OCI-LY1 (cell line): Measurements from ENCODE around the gene ARHGAP10.

Experiments used
- H2AFZ ChIP-seq: fragments of 200-600 bp; sonication (generic), shearing (Covaris generic); 2 replicates; pipeline ENCODE4 v1.6.0; 2014; ENCODE audit warnings: antibody characterized with exemption, mild to moderate bottlenecking, low read length
- H3F3A ChIP-seq: fragments of 200-600 bp; sonication (generic), shearing (Covaris generic); 2 replicates; pipeline ENCODE4 v1.6.0; 2014; ENCODE audit warnings: mild to moderate bottlenecking, antibody characterized with exemption, low read length, moderate library complexity; ENCODE audit not compliant: insufficient read depth
- H3K27ac ChIP-seq: fragments of 200-600 bp; sonication (generic); 2 replicates; pipeline ENCODE4 v1.5.1; 2014; ENCODE audit warnings: low read length, mixed run types, mild to moderate bottlenecking, low read depth; ENCODE audit not compliant: poor library complexity, severe bottlenecking
- H3K27me3 ChIP-seq: fragments of 200-600 bp; sonication (generic); 2 replicates; pipeline ENCODE4 v1.6.0; 2014; ENCODE audit warnings: antibody characterized with exemption, mild to moderate bottlenecking, low read length, moderate library complexity; ENCODE audit not compliant: insufficient read depth
- H3K36me3 ChIP-seq: fragments of 200-600 bp; sonication (generic); 2 replicates; pipeline ENCODE4 v1.6.1; 2014; ENCODE audit warnings: mild to moderate bottlenecking, antibody characterized with exemption, low read length, moderate library complexity, mixed read lengths; ENCODE audit not compliant: insufficient read depth
- H3K4me1 ChIP-seq: fragments of 200-600 bp; sonication (generic); 2 replicates; pipeline ENCODE4 v1.5.1; 2014; ENCODE audit warnings: mild to moderate bottlenecking, low read length, moderate library complexity; ENCODE audit not compliant: insufficient read depth, severe bottlenecking
- H3K4me2 ChIP-seq: fragments of 200-600 bp; sonication (generic), shearing (Covaris generic); 2 replicates; pipeline ENCODE4 v1.6.1; 2014; ENCODE audit warnings: low read length
- H3K4me3 ChIP-seq: fragments of 200-600 bp; sonication (generic); 2 replicates; pipeline ENCODE4 v1.5.1; 2014; ENCODE audit warnings: low read length, low read depth, mild to moderate bottlenecking, mixed read lengths; ENCODE audit not compliant: poor library complexity, severe bottlenecking
- H3K79me2 ChIP-seq: fragments of 200-600 bp; shearing (Covaris generic); 2 replicates; pipeline ENCODE4 v1.6.1; 2016; ENCODE audit warnings: mixed run types, low read length, mixed read lengths; ENCODE audit not compliant: insufficient read depth
- H3K9ac ChIP-seq: fragments of 200-600 bp; sonication (generic), shearing (Covaris generic); 2 replicates; pipeline ENCODE4 v1.6.1; 2014; ENCODE audit warnings: mild to moderate bottlenecking, low read length, mixed read lengths
- H3K9me2 ChIP-seq: fragments of 200-600 bp; sonication (generic), shearing (Covaris generic); 2 replicates; pipeline ENCODE4 v1.6.1; 2014; ENCODE audit warnings: low read depth, mild to moderate bottlenecking, low read length, mixed read lengths
- H3K9me3 ChIP-seq: fragments of 200-600 bp; shearing (Covaris generic); 2 replicates; pipeline ENCODE4 v1.6.1; 2014; ENCODE audit warnings: low read length, mixed read lengths
- H4K20me1 ChIP-seq: fragments of 200-600 bp; sonication (generic), shearing (Covaris generic); 2 replicates; pipeline ENCODE4 v1.6.0; 2016; ENCODE audit warnings: mild to moderate bottlenecking, low read length; ENCODE audit not compliant: insufficient read depth
- EZH2 ChIP-seq: fragments of 200-600 bp; sonication (generic), shearing (Covaris generic); IDR thresholded peaks from 2 replicates; pipeline ENCODE4 v1.8.0; 2017; ENCODE audit warnings: borderline replicate concordance, mixed run types, mild to moderate bottlenecking, antibody characterized with exemption, low read length, moderate library complexity, mixed read lengths
- TF ChIP-seq, protein P1 (sequence below): fragments of 200-600 bp; sonication (generic), shearing (Covaris generic); IDR thresholded peaks from 2 replicates; pipeline ENCODE4 v1.5.1; 2017; ENCODE audit warnings: mild to moderate bottlenecking, antibody characterized with exemption, low read length, moderate library complexity, mixed read lengths

Gene ARHGAP10

DNA sequence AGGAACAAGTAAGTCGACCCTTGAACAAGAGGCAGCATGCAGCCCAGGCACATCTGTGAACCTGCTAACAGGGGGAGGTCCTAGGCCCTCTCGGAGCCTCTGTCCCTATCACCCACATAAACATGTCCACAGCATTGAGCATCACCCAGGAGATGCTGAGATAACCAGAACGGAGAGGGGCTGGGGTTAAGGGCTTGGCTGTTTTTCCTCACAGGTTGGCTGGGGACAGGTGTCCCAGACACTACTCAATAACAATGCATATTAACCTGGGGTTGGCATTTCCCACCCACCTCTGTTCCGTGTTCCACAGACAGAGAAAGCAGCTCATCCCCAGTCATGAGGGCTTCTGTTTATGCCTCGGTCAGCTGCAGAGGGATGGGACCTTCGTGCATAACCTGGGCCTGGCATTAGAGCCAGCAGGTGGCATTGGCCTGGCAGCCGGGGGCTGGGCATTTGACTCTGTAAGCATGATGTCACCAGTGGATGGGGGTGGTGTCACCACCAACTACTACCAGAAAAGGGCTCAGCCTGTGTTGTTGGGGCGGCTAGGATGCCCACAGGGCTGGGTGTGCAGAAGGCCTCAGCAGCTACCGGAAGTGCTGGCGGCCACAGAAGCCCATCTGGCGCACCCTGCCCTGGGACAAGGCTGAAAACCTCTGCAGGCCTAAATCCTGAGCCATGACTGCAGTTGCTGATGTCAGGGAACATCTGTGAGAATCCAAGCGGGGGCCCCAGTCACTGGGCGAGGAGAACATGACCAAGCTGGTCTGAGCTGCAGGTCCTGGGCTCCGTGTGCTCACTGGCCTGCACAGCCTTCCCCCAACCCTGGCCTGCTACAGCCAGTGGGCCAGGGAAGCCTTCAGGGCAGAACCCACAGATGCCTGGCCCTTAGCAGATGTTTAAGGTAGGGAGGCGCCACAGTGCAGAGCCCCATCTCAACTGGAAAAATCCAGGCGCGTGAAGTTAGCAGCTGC lies 358.9 kb downstream of the ARHGAP10 start:
- no peak for TF ChIP-seq EZH2
- TF ChIP-seq, protein P1, sequence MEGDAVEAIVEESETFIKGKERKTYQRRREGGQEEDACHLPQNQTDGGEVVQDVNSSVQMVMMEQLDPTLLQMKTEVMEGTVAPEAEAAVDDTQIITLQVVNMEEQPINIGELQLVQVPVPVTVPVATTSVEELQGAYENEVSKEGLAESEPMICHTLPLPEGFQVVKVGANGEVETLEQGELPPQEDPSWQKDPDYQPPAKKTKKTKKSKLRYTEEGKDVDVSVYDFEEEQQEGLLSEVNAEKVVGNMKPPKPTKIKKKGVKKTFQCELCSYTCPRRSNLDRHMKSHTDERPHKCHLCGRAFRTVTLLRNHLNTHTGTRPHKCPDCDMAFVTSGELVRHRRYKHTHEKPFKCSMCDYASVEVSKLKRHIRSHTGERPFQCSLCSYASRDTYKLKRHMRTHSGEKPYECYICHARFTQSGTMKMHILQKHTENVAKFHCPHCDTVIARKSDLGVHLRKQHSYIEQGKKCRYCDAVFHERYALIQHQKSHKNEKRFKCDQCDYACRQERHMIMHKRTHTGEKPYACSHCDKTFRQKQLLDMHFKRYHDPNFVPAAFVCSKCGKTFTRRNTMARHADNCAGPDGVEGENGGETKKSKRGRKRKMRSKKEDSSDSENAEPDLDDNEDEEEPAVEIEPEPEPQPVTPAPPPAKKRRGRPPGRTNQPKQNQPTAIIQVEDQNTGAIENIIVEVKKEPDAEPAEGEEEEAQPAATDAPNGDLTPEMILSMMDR: no peak

DNA sequence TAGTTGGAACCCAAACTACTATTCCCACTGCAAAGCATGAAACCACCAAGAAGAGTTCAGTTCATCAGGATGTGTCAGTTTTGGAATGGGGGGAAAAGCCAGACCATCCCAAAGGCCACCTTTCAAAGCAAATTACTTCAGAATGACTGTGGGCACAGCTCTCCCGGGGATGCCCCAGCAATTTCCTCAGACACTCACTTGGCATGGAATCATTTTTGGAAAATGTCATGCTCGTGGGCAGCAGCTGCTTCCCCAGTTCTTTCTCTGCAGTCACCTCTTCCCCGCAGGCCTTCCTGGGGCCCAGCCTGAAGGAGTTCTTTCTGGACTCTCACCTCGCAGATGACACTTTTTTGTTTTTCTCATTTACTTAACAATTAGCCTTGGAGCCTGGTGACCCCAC lies 360.0 kb downstream of the ARHGAP10 start:
- no peaks in the 10 kb centered on the region for H4K20me1 ChIP-seq
- no peak overlapping the region for H3K27ac ChIP-seq
- no peak for TF ChIP-seq EZH2
- TF ChIP-seq, protein P1: no peak
- H3K36me3 ChIP-seq: no peaks in the 10 kb centered on the region
- no peaks in the 10 kb centered on the region for H3K27me3 ChIP-seq
- H3K79me2 ChIP-seq: no peaks in the 10 kb centered on the region
- H3K4me2 ChIP-seq: no peak overlapping the region
- no peaks in the 10 kb centered on the region for H3K9me2 ChIP-seq
- H3F3A ChIP-seq: no peaks in the 10 kb centered on the region
- no peak overlapping the region for H3K4me3 ChIP-seq
- H2AFZ ChIP-seq: no peak overlapping the region
- H3K9me3 ChIP-seq: no peaks in the 10 kb centered on the region
- no peak overlapping the region for H3K9ac ChIP-seq
- H3K4me1 ChIP-seq: peaks cover 20% of the 10 kb centered on the region

More for the DNA sequence above, 358.9 kb downstream of the ARHGAP10 start:
- Histone ChIP-seq H3K36me3 (no peaks in the 10 kb centered on the region), H3K27me3 (no peaks in the 10 kb centered on the region), H3K9me3 (no peaks in the 10 kb centered on the region), H3K79me2 (no peaks in the 10 kb centered on the region), H3K4me3 (no peak overlapping the region), H3K9ac (no peak overlapping the region), H3K4me2 (no peak overlapping the region; the same call in 1 of the 2 replicates), H4K20me1 (no peaks in the 10 kb centered on the region), H3F3A (no peaks in the 10 kb centered on the region), H3K27ac (peak overlapping the region; percentile 44), H3K4me1 (peaks cover 25% of the 10 kb centered on the region), H3K9me2 (no peaks in the 10 kb centered on the region), H2AFZ (no peak overlapping the region)

DNA sequence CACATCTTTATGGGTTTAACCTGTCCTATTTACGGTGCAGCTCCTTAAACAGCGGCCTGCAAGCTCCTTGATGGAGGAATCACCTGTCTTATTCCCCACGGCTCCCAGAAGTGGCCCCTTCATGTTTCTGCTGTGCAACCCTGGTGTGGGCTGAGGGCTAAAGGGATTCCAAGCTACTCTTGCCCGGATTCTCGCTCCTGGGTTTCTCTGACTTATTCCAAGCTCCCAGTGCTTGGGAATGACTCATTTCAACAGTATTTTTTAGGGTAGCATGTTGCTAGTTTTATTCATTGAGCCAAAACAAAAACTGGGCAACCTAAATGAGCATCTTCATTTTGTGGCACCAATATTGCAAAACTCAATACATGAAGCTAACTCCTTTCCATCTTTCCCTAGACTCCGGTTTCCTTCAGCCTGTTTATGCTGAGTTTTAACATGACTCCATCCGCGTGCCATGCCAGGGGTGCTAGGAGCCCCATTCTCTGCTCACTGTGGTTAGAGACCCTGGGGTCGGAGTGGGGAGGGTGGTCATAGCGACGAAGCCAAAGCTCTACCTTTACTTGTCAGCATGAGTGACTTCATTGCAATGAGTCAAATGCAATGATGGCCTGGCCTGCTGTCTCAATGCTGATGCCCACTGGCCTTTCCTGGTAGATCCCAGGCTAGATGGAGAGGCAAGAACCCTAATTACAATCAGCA lies 360.6 kb downstream of the ARHGAP10 start:
- Histone ChIP-seq H3K79me2 (no peaks in the 10 kb centered on the region), H3K4me2 (no peak overlapping the region), H3K9me2 (no peaks in the 10 kb centered on the region), H3K36me3 (no peaks in the 10 kb centered on the region), H3K9ac (no peak overlapping the region), H4K20me1 (no peaks in the 10 kb centered on the region), H3K9me3 (no peaks in the 10 kb centered on the region), H3K27ac (no peak overlapping the region), H2AFZ (no peak overlapping the region), H3K4me3 (no peak overlapping the region), H3K4me1 (peaks cover 20% of the 10 kb centered on the region), H3F3A (no peaks in the 10 kb centered on the region), H3K27me3 (no peaks in the 10 kb centered on the region)
- no peak for TF ChIP-seq EZH2
- TF ChIP-seq, protein P1: no peak
